NOMO-1 (cell line): ENCODE results near the gene WDR37.
"Not testable (repeated sequence)": the region's sequence is repeated elsewhere in the genome, so short reads cannot be mapped to it uniquely, and the experiment has no call there.

Source experiments
- DNase-seq, 2 experiments: peaks; one replicate each; lab custom pipeline; 2025; ENCODE audit not compliant: unreplicated experiment in 2 of 2; lab: John Stamatoyannopoulos, UW

Gene WDR37

GRCh38 chr10:1056326-1057105, at the start of gene WDR37:
TSS of gene WDR37 (plus strand) at chr10:1056385. CDS start at chr10:1072156, 15,771 bp downstream.
- DNase-seq: peak; percentile 62 to 82

GRCh38 chr10:1006573-1006972, 49.6 kb upstream of the WDR37 start:
- DNase-seq: no peak

DNA sequence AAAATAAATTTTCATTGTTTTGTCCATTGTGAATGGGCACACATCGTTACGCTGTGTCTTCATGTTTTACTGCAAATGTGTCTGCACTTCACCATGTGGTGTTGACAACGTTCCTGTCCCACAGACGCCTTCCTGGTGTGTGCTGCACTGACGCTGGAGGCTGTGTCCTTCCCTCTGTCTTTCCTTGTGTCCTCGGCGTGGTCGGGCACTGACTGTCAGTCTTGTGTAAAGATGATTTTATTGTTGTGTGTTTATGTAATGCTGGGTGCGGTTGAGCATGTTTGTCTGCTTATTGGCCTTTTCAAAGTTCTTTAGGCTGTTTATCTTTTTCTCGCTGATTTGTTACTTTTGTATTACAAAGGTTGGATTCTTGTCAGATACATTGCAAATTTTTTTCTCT, 48.6 kb upstream of the WDR37 start:
- DNase-seq: no peak

DNA sequence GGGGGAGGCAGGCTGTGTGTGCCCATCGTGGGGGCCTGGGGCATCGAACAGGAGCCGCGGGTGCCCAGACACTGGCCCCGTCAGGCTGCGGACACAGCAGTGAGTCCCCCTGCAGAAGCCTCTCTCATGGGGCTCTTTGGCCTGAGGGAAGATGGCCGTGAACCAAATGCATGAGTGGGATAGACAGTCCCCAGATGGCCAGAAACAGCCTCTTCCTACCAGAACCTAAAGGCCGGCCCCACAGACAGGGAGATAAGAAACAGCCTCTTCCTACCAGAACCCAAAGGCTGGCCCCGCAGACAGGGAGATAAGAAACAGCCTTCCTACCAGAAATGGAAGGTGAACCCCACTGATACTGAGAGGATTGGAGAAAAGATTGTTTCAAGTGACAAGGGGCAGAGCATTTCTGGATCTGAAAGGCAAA, 47.1 kb upstream of the WDR37 start:
- no peak for DNase-seq

- not testable (repeated sequence) for DNase-seq
Measured at GRCh38 chr10:1009947-1010346, 46.2 kb upstream of the WDR37 start.

GRCh38 chr10:1010703-1011102, 45.5 kb upstream of the WDR37 start:
- no peak for DNase-seq

DNA sequence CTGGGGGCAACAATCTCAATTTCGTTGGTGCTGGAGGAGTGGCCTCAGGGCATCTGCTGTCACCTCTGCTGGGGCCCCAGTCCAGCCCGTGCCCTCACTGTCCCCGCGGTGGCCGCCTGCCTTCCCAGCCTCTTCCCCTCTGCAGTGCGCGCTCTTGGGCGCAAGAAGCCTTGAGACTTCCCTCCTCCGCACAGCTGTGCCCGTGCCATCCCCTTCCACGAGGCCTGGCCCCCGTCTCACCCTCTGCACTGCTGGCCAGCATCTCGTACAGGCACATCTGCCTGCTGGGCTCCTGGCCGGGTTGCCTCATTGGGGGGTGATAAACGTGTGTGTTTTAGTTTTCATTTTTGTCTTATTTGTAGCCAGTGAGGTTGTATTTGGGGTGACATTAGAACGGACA, 44.5 kb upstream of the WDR37 start:
- DNase-seq: no peak

DNA sequence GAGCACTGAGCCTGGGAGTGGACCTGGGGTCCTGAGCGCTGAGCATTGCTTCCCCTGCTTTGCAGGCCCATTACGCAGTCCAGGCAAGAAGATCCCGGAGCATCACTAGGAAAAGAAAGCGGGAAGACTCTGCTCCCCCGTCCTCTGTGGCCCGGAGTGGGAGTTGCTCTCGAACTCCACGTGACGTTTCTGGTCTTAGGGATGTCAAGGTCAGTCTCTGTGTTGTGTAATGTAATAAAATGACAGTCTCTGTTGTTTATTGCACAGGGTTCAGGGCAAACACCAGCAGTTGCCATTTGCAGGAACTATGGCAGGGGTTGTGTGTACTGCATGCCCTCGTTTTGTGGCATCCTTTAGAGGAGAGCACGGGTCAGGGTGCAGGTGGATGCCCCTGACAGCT, 40.5 kb upstream of the WDR37 start:
- DNase-seq: no peak

GRCh38 chr10:1019362-1019761, 36.8 kb upstream of the WDR37 start:
- DNase-seq: no peak

GRCh38 chr10:1020460-1020859, 35.7 kb upstream of the WDR37 start:
- DNase-seq: no peak

DNA sequence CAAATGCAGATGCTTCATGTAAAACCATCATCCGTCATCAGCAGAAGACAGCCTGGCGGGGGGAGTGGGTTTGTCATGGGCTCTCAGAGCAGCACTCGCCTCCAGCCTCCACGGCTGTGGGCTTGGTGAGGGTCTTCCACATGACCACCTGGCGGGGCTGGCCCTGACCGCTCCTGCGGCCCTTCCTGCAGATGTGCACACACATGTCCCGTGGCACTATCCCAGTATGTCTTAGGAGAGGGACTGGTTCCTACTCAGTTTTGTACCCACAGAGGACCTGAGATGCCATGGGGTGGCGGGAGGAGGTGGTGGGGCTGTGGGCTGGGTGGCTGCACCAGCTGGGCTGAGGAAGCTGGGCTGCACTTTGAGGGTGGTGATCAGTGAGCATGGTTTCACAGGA, 35.2 kb upstream of the WDR37 start:
- DNase-seq: no peak

GRCh38 chr10:1022413-1022812, 33.8 kb upstream of the WDR37 start:
- no peak for DNase-seq

DNA sequence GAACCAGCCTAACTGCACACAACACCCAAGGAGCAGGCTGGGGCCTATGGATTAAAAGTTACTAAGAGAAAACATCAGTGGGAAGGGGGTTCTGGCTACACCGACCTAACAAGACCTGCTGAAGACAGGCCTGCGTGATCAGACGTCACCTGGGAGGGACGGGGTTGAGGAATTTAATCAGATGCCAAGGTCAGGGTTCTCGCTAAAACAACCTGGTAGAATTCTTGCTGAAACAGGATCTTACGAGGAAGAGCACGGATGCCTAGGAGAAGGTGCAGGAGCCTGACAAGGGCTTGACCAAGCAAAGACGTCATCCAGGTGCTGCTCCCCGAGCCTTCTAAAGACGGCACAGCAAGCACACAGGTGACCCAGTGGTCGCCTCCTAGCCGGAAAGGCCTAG, 32.1 kb upstream of the WDR37 start:
- DNase-seq: no peak

GRCh38 chr10:1025683-1026082, 30.5 kb upstream of the WDR37 start, which contains the start of gene IDI2:
TSS of gene IDI2 (minus strand) at chr10:1025859. CDS start at chr10:1024723, 1,136 bp downstream.
- DNase-seq: no peak

DNA sequence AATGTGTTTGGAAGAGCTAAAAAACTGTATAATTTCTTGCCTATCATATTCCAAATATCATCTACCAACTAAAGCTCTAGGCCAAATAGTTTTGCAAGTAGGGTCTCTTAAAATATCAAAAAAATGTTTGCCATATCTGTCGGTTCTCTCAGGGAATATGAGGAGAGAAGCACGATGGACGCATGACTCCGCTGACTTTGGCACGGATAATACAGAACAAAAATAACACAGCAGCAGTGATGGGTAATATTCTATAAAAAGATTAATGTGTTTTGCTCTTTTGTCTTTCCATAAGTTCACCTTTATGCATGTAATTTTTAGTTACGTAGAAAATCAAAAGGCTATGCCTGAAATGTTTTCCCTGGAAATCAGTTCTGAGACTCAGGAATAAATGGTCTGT, 29.6 kb upstream of the WDR37 start:
- no peak for DNase-seq

DNA sequence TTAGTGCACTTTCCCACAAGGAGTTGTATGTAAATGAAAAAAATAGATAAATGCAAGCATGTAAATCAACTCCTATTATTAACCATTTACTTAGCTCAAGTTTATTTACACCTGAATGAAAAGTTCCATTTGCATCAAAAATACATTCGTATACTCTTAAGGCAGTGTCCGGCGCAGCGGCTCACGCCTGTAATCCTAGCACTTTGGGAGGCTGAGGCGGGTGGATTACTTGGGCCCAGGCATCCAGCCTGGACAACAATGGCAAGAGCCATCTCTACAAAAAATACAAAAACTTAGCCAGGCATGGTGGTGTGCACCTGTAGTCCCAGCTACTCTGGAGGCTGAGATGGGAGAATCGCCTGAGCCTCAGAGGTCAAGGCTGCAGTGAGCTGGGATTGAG, 26.3 kb upstream of the WDR37 start:
- DNase-seq: no peak

GRCh38 chr10:1033601-1034000, 22.6 kb upstream of the WDR37 start:
- no peak for DNase-seq

DNA sequence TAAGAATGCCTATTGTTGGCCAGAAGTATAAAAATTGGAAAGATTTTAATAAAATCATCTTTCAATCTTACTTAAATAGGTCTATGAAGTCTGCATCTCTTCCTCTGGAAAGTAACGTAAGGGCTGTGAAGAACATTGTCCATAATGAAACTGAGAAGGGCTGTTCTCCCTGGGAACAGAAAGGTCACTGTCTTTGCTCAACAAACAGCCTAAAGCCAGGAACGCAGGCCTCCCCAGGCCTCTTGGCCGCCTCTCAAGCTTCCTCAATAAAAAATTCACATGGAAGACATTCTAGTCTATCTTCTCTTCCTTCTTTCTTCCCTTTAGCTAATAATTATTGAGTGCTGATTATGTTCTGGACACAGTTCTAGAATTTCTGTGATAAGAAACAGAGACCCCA, 21.4 kb upstream of the WDR37 start:
- DNase-seq: no peak

DNA sequence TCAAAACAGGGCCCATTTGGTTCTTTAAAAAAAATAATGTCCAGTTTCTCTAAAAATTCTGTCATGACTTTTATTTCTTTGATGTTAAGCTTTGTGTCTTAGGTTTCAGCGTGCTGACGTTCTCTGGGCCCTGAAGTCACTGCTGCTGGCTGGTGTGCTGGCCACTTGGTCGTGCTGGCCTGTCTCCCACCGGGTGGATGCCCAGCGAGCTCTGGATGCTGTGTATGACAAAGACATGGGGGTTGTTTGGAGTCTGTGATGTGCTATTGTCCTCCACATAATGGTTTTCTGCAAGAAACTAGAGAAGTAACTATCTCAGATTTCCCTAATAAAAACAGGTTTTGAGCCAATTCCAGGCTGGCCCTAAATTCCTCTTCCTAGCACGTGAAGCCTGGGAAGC, 21.0 kb upstream of the WDR37 start:
- no peak for DNase-seq

GRCh38 chr10:1036341-1036791, 19.8 kb upstream of the WDR37 start:
- no peak for DNase-seq

- DNase-seq: no peak
Measured at GRCh38 chr10:1037098-1037497, 19.1 kb upstream of the WDR37 start.

- not testable (repeated sequence) for DNase-seq
Measured at GRCh38 chr10:1038769-1039168, 17.4 kb upstream of the WDR37 start.

GRCh38 chr10:1040133-1040532, 16.1 kb upstream of the WDR37 start:
- DNase-seq: no peak
